Occipital lobe (tissue), 2 donors: ENCODE data around the gene ITM2C. TPM values are rescaled to one million over a fixed set of nuclear protein-coding genes. Genes with fewer than 3 reads are reported as not detected.

Source experiments
- DNase-seq: peaks from one replicate; lab custom pipeline; 2025; lab: John Stamatoyannopoulos, UW
- total RNA-seq: library from RNA; depleted of rRNA; stranded (reverse); fragments of >200 nt; gene quantifications from one replicate; pipeline ENCODE4 v1.2.3, GENCODE V29; 2014

ITM2C gene
- total RNA-seq, 1 donor from 2014 or later, result 112 TPM

- no peak for DNase-seq
Measured at GRCh38 chr2:230872968-230873660, 8.4 kb downstream of the ITM2C start.

- DNase-seq, result no peak
Measured at GRCh38 chr2:230873661-230874401, 9.1 kb downstream of the ITM2C start.

- DNase-seq, result no peak
Measured at GRCh38 chr2:230874456-230874855, 9.7 kb downstream of the ITM2C start.

- DNase-seq, result no peak
Measured at GRCh38 chr2:230874876-230875275, 10.1 kb downstream of the ITM2C start.

- DNase-seq, result no peak
Measured at GRCh38 chr2:230875347-230876315, 10.9 kb downstream of the ITM2C start.

GRCh38 chr2:230877116-230877758, 12.5 kb downstream of the ITM2C start:
- DNase-seq, result no peak

- no peak for DNase-seq
Measured at GRCh38 chr2:230877759-230878598, 13.2 kb downstream of the ITM2C start.

GRCh38 chr2:230878599-230879188, 14.0 kb downstream of the ITM2C start:
- DNase-seq, result no peak

GRCh38 chr2:230879271-230879882, 14.6 kb downstream of the ITM2C start:
- no peak for DNase-seq

- DNase-seq, result no peak
Measured at GRCh38 chr2:230879891-230880290, 15.1 kb downstream of the ITM2C start.

- DNase-seq, result no peak
Measured at GRCh38 chr2:230881840-230882239, 17.1 kb downstream of the ITM2C start.

- DNase-seq, result peak; percentile 85
Measured at GRCh38 chr2:230885463-230886130, 20.9 kb downstream of the ITM2C start.

GRCh38 chr2:230886206-230886605, 21.5 kb downstream of the ITM2C start:
- DNase-seq, result no peak

- no peak for DNase-seq
Measured at GRCh38 chr2:230886671-230887071, 21.9 kb downstream of the ITM2C start.

GRCh38 chr2:230887342-230887741, 22.6 kb downstream of the ITM2C start:
- DNase-seq, result no peak

GRCh38 chr2:230888824-230889400, 24.2 kb downstream of the ITM2C start:
- no peak for DNase-seq

- DNase-seq, result no peak
Measured at GRCh38 chr2:230889911-230890601, 25.3 kb downstream of the ITM2C start.

GRCh38 chr2:230890646-230891045, 25.9 kb downstream of the ITM2C start:
- DNase-seq, result no peak
